IPS DF 19.7 (cell line): ENCODE data around the gene LIPM.
"Not testable (repeated sequence)": the region's sequence is repeated elsewhere in the genome, so short reads cannot be mapped to it uniquely, and the experiment has no call there.

Experiments
- DNase-seq: peaks from one replicate; pipeline ENCODE4 v3.0.0-alpha.2; 2013; ENCODE audit warnings: low read depth, low spot score

Gene LIPM

DNA sequence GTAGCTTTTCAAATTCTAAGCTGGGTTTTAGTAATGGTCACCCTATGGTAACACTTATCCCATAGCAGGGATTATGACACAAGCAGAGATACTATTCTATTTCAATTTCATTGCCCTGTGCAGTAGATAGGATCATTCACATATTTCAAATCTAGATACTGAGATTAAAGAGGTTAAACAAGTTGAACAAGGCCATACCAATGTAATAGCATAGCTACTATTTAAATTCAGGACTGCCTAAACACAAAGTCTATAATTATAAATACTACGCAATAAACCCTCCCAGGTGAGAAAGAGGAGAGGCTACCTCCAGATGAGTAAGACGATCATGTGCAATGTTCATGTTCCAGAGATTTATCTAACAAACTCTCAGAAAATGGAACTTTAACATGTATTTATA is 1.1 kb downstream of the LIPM start:
- no peak for DNase-seq

DNA sequence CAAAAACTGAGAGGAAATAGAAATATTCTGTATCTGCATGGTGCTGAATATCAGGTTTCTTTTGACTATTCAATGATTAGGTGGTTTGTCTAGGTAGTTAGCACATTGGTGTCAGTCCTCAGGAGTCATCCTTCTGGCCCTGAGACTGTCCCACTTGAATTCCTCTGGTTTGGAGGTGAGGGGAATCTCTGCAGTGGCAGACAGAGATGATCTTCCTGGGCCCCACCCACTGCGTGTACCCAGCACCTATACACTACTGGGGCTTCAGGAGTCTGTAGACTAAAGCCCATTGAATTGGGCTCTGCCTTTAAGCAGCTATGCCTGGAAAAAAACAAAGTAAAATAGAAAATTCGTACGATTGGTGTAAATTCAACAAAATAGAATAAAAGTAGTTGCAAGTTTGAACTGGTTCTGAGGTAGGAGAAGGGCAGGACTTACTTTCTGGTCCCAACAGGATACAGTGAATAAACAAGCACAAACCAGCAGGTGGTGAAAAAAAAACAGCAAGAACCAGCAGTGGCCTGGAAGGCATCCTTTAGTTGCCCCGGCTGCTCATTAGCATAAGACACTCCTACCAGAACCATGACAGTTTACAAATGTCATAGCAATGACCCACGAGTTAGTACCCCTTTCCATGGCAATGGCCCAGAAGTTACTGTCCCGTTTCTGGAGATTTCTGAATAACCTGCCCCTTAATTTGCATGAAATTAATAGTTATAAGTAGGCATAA is 1.7 kb downstream of the LIPM start:
- DNase-seq: peak; percentile 25

DNA sequence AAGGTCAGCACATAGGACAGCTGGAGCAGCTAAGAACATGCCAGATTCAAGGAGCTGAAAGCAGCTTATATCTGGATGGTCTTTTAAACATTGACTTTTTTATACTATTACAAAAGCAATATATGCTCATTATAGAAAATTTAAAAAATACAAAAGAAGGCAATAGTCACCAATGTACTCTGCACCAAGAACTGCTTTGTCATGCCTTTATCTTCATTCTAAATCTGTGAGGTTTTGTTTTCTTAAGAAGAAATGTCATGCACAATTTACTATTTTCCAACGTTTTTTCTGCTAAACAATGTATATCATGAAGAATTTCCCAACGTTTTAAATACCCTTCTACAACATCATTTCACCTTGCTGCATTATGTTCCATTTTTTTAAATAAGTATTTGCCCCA is 2.8 kb downstream of the LIPM start:
- no peak for DNase-seq

DNA sequence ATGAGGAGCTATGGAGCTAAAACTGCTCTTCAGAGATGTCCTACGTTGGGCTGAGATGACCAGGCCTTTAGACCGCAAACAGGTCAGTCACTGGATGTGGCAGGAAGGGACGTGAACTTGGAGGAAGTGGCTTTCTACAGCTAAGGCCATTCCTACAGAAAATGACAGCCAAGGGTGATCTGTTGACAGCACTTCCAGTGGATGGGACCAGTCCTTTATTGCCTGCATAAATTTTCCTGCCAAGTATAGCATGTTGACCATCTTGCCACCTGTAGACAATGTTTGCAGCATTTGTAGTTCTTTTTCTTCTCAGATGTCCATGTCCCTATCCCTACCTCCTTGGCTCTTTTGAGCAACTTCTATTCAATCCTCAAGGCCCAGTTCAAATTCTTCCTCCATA is 3.4 kb downstream of the LIPM start:
- no peak for DNase-seq

DNA sequence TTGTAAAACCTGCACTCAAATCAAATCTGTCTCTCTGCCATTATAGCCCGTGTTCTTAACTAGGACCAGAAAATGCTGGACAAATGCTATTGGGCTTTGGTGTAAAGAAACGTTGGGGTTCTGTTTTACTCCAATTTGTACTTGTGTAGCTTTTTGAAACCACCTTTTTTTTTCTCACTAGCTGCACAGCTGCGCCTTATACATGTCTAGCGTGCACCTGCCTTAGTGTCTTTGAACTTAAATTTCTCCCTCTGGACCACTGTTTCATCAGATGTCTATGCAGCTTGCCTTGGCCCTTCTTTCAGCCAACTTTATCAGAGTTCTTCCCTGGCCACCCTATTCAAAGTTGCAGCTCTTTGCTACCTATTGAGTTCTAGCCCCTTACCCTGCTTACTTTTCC is 7.1 kb downstream of the LIPM start:
- DNase-seq: no peak

DNA sequence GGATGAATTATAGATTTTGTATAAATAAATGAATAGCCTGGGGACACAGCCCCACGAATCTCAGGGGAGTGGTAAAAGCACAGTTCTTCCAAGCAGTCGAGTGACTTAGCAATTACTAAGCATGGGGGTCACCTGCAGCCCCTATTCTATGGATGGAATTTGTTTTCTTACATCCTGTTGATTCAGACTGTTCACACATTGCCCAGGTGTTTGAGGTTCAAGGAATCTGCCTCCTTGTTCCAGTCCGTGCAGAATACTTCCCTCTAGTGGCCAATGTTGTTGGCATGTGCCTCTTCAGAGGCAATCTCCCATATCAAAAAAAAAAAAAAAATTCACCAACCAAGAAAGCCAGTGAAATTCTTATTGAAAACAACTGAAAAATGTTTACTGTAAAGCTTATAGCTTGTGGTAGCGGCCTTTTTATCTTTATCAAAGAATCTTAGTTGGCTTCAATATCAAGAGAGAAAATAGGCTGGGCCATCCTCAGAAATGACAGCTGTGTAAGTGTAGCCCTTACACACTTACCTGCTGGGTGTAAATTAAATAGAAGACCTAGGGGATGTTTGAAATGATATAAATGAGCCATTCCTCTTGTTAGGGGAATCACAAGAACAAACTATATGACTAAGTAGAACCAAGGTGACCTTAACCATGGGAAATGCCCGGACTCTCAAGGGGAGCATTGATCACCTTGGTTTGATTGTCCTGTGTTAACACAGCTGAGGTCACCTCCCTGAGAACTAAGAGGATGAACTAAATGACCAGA is 7.8 kb downstream of the LIPM start:
- DNase-seq: peak; percentile 30

DNA sequence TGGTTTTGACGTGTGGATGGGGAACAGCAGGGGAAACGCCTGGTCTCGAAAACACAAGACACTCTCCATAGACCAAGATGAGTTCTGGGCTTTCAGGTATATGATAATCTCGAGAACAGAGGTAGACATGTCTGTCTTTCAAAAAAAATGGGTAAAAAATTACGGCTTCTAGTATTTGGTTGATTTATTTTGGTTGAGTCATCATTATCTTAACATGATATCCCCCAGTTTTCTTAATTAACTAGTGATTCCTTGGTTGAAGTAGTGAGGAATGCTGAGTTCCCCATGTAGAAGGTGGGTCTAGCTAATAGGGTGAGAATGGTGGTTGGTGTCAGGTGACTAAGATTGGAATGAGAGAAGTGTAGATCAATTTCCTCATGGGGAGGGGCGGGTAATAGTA is 10.7 kb downstream of the LIPM start:
- DNase-seq: no peak

DNA sequence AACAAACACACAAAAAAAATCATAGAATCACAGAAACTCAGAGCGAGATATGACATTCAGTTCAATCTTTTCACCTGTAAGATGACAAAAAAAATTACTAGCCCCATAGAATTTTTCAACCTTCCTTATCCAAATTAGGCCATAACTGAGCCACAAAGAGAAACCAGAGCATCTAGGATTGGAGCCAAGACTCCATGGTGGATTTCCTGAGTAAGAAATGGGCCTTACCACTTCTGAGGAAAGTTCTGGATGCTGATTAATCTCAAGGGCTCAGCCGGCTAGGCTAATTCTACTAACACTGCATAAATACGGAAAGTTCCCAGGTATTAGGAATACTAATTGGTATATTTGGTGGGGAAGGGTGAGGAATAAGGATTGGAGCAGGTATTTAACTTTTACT is 16.8 kb downstream of the LIPM start:
- no peak for DNase-seq

DNA sequence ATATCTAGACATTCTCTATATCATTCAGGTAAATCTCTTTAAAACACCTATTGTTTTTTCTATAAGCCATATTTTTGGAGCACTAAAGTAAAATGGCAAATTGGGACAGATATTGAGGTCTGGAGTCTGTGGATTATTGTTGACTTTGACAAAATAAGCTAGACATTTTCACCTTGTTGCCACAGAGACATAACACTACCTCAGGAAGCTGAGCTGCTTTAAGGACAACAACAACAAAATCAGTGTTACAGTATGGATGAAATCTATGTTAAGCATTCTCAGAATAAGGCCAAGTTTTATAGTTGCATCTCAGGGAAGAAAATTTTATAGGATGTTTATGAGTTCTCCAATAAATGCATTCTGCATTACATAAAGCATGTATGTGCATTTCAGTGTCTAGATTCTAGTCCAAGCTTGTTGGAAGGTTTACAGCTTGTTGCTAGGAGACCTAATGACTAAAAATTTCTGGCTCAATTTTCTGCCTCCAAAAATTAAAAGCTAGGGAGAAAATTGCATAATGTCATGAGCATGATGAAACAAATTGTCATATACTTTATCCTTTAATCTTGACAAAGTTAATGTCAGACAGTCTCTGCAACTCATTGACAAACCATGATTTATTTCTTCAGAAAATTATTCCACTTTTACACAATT is 18.3 kb downstream of the LIPM start:
- DNase-seq: no peak

DNA sequence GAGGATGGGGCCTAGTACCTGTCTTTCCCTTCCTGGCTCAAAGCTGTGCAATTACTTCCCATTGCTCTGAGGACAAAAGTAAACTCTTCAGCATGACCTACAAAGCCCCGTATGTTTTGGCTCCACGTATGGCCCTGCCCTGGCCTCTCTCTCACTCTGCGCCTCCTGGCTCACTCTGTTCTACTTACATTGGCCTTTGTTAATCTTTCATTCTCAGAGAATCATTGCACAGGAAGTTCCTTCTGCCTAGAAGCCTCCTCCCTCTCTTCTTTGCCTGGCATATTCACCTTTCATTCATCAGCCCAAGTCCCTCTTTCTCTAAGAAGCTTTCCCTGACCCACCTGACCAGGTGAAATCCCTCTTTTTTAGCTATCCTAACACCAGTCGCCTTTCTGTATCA is 23.9 kb downstream of the LIPM start:
- DNase-seq: no peak

DNA sequence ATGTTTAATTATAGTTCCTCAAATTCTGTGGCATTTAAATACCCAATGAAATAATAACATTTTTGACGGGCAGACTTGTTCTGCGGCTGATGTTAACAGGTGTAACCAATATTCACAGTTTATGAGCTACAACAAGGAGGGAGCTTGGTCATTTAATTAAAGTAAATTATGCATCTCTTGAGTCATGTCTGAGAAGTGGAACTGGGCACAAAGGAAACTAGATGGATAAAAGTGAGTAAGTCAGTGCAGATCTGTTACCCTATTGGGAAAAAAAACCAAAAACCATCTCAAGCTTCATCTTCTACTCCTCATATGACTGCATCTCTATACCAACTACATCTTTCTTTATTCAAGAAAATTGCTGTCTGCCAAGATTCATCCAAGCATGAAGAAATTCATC is 25.1 kb downstream of the LIPM start:
- no peak for DNase-seq

DNA sequence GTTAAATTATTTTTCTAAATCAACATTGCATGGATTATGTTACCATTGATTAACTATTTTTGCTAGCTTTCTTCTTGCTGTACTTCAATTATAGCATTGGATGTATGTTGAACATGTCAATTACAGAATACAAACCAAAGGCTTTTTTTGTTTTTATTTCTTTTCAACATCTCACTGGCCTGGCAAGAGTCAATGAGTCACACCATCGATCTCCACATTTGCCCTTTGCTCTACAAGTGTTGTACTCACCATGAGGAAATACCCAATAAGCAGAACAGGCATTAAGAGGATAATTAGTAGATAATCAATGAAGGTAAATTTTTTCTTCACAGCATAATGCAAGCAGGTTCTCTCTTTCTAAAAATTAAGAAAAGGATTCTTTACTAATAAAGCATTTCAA is 25.8 kb downstream of the LIPM start:
- DNase-seq: no peak

DNA sequence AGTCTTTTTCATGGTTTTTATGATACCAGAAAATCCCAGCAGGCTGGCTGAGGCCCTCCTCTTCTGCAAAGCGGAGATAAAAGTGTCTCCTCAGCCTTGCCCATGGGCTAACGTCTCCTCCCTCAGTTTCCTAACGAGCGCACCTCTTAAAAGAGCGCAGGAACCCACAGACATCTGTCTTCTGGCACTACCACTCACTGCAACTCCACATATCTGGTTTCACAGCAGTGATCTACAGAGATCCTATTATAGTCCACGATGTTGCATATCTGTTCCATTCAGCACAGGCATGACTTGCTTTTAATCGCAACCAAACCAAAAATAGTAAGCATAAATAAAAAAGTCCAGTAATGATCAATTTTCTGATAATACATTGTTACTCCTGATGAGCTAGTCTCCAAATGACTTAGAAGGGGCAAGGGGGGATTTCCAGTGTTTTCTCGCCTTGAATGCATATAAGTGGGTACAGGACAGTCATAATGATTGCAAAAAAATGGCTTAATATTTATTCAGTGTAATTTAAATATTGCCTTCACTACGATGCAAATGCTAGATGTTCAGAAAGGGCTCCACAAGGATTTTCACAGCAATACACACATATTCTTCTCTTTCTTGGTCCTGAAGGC is 28.2 kb downstream of the LIPM start:
- no peak for DNase-seq

DNA sequence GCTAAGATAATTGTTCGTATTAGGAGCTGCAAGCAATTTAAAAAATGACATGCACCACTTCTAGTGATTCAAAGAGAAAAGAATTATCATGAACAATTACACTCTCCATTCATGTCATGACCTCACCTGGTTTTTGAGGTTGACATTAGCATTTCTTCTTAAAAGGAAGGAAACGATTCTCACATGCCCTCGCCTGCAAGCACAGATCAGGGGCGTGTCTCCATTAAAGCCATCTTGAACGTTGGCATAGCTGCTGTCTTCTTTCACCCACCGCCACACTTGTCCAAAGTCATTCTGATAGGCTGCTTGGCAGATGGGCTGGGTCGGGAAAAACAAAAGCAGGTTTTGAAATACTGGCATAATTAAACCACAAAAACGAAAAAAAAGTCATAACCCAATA is 29.2 kb downstream of the LIPM start:
- no peak for DNase-seq

DNA sequence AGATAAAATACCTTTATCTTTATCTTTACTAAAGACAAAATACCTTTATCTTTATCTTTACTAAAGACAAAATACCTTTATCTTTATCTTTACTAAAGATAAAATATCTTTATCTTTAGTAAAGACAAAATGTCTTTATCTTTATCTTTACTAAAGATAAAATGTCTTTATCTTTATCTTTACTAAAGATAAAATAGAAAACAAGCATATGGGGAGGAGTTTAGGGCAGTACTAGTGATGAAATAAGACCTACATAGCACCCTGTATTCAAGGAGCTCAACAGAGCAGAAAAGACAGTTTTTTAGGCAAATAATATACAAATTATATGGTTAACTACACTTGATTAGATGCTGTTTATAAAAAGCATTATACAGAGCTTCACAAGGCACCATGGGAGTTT is 29.8 kb downstream of the LIPM start:
- no peak for DNase-seq

DNA sequence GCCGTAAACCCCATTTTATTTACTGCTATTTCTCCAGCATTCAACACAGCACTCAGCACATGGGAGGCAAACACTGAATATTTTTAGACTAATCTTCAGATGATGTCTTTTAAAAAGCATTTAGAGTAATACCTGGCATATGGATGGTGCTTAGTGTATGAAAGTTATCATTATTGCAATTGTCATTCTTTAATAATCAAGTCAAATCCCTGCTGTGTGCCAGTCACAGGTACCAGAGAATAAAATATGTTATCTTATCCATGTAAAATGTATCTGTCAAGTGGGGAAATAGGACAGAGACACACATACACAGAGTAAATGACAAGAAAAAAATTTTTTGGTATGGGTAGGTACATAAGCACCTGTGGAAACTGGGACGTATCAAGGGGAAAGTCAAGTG is 30.6 kb downstream of the LIPM start:
- no peak for DNase-seq

DNA sequence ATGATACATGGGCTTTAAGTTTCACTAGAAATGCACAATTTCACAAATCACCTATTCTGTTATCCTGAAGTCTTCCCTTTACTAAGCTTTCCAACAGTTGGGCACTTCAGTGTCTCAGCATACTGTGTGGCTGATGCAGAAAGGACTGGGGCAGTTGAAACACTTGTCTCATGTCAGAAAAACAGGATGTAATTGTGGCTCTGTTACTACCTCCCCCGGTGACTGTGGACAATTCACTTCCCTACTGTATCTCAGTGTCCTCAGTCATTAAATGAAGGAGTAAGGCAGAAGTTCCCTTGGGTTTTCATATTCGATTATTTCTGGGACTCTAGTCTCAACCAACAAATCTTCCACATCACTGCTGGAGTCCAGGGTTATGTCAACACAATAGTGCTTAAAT is 31.2 kb downstream of the LIPM start:
- no peak for DNase-seq

DNA sequence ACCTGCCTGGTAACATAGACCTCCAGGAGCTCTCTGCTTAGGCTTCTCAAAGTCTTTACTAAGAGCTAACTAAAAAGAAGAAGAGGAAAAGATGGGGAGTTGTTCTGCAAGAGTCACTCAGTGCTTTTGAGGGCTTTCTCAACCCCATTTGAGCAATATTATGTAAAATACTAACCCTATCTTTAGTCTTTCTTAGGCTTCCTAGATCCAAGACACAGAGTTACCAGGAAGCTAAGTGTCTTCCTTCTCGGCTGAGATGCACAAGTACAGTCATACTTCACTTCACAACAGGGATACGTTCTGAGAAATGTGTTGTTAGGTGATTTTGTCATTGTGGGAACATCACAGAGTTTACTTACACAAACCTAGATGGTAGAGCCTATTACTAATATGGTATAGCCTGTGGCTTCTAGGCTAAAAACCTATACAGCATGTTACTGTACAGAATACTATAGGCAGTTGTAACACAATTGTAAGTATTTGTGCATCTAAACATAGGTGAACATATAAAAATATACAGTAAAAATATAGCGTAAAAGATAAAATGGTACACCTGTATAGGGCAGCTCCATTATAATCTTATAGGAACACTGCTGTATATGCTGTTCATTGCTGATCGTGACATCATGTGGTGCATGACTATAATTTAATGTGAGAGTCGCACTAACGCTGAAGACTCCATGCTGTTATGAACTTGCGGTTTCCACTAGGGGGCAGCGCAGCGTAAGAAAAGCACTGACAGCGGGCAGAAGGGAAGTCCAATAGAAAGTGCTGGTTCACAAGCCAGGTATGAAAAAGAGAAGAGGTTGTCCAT is 32.8 kb downstream of the LIPM start:
- DNase-seq: peak; percentile 25

DNA sequence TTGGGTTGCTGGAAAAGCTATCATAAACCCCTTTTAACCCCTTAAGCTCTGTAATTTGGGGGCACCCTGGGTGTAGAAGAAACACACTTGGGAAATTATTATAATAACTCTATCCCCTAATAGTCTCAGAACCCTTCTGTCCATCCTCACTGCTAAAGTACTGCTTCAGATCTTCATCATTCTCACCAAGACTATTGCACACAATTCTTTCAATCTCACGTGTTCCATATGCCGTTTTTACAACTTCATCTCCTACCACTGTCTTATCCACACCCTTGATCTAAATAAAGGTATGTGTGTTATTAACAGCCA is 33.3 kb downstream of the LIPM start:
- no peak for DNase-seq

DNA sequence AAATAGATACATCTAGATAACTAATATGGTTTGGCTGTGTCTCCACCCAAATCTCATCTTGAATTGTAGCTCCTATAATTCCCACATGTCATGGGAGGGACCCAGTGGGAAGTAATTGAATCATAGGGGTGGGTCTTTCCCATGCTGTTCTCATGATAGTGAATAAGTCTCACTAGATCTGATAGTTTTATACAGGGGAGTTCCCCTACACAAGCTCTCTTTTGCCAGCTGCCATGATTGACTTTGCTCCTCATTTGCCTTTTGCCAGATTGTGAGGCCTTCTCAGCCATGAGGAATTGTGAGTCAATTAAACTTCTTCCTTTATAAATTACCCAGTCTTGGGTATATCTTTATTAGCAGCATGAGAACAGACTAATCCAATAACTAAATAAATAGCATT is 35.1 kb downstream of the LIPM start:
- not testable (repeated sequence) for DNase-seq

DNA sequence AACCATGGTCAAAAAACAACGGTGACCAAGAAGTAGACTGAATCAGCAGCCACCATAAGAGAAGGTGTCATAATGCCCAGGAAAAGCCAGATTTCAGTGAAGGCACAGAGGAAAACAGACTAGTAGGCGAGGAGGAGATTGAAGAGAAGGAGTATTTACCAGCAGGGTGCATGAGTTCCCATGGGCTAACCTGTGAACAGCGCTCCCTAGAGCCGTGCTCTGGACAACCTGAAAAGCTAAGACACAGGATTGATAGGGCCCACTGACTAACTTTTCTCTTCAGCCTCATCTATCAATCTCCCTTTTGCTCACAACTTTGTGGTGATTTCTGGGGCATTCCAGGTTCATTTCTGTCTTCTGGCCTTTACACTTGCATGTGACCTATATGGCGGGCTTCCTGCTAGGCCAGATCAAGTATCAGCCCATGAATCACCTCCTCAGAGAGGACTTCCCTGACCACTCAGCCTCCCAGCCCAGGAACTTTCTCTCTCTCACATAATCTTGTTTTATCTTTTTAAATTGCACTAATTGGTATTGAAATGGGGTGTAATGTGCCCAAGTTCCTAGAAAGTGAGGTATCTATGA is 36.3 kb downstream of the LIPM start:
- no peak for DNase-seq
